ENCODE data around the gene GLYATL1.

The GLYATL1 gene

DNA sequence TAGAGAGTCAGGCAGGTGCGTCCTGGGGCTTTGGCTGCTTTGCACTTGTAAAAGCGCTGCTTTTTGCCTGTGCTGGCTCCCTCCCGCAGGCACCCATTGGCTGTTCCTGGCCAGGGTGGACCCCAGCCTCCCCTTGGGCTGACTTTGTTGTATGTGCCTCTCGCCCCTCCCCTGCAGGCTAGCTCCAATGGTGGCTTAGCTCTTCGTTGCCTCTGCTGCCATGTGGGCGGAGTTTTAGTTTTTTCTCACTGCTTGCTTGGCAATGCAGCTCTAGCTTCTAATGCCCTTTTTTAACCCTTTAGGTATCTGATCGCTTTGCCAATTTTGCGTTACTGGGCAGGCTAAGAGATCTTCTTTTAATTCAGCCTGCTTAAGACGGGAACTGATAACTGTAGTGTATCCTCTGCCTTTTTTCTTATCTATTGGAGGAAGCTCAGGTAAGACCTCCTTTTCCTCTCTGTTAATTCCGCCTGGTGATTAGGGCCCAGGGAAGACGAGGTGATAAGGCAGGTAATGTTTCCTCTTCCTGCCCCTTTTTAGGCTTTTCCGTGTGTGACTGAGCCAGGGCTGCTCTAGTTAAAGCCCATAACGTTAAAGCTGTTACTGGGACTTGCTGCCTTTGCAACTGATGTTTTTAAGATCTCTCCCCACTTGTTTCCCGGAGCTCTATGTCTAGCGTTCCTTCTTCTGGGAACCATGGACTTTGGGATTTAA lies 11.7 kb upstream of the GLYATL1 start:
- DNase-seq = peak; percentile 29

DNA sequence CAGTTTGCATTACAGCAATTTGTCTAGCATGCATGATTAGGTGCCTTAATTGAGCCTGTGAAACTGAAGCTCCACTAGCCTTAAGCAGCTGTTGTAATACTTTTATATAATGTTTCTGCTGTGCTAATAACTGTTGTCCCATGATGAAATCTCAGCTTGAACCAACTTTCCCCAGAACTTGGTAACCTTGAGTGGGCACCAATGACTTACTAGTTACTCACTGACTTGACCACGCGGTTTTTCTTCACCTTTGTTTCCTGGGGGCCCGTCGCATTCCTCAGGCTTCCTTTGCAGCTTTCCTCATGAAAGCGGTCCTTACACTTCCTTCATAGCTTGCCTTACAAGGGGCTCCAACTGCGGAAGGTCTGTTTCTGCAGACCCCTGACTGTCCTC lies 11.2 kb upstream of the GLYATL1 start:
- DNase-seq = no peak

DNA sequence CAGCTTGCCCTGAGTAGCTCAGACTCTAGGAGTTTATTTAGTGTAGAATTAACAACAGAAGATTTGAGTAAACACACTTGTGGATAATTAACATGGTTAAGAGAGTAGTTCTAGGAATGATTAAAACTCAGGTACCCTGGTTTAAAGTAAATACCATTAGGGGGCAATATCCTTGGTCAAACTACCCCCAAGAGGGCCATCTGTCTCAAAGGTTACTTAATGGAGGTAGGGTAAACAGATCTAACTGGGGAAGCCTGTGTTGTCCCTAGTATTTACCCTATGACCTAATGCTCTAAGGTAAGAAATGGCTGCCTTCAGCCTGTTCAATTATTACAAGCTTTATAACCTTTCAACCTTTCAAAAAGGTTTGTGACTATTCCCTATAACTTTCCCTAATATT lies 10.6 kb upstream of the GLYATL1 start:
- no peak for DNase-seq

DNA sequence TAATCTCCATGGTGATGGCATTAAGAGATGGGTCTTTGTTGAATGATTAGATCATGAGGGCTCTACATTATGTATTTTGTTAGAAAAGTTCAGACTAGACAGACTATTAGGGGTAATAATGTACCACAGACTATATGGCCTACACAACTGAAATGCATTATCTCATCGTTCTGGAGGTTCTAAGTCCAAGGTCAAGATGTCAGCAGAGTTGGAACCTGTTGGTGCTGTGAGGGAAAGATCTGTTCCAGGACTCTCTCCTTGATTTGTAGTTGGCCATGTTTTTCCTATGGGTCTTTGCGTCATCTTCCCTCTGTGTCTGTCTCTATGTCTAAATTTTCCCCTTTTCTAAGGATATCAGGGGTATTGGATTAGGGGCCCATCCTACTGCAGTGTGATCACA lies 8.4 kb upstream of the GLYATL1 start:
- DNase-seq = no peak

DNA sequence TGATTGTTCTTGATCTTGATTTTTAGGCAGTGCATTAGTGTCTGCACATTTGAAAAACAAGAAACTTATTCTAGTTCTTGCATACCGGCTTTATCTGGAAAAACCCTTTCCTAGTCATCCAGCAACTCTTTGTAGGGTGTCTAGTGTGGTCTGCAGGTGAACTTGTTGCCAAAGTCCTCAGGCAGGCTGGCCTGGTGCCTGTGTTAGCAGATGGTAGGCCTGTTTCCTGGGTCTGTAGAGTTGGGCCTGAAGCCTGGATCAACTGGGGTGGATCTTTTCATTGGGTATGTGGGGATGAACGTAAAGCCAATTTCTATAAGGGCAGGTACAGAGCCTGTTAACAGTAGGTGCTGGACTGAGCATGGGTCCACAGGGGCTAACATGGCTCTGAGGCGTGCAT lies 5.6 kb upstream of the GLYATL1 start:
- no peak for DNase-seq

DNA sequence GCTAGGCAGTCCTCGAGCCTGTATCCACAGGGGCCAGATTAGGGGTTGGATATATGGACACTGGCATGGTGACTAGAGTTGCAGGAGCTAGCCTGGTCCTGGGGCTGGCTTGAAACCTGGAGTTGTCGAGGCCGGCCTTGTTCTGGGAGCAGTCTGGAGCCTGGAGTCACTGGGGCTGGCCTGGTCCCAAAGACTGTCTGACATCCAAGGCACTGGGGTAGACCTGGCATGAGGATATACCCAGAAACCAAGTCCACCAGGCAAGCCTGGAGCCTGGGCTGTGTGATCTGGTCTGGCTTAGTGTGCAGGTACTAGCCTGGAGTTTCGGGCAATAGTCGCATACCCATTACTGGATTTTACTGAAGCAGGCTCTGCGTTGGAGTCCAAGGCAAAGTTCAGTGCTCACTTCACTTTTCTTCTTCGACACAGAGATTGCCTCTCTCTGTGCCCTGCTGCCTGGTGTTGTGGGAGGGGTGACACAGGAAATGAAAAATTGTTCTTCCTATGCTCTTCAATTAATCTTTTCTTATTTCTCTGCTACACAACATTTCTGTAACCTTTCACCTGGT lies 4.3 kb upstream of the GLYATL1 start:
- no peak for DNase-seq

DNA sequence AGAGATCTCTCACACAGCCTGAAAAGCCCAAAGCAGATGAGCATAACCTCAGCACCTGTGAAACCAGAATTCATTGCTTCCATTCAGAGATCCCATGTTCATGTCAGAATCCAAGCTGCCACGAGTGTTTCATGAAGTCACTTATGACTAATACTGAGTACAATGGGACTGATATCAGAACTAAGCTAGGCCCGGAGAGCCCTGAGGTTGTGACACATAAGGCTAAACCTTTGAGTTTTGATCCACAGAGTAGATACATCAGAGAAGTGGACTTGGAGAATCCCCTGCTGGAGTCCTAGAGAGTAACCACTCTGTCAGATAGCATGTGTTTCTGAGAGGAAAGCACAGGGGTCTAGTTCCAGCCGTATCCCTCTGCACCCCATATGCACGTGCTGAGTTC lies 890 bp upstream of the GLYATL1 start:
- DNase-seq = no peak

DNA sequence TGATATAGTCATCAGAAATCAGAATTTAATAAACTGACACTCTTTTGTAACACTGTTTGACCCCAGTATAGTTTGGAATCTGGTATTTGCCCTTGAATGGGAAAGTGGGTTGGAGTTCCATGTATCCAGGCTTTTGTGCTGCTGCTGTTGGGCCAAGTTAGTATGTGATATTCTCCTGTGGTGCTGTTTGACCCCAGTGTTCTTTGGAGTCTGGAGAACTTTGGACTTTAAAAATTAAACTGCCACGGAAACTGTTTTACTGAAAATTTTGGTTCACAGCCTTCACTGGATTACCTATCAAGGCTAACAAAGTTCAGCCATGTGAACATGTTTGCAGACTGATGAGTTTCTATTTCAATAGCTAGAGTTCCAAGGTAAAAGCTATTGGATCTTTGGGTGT lies 740 bp downstream of the GLYATL1 start:
- DNase-seq = no peak

DNA sequence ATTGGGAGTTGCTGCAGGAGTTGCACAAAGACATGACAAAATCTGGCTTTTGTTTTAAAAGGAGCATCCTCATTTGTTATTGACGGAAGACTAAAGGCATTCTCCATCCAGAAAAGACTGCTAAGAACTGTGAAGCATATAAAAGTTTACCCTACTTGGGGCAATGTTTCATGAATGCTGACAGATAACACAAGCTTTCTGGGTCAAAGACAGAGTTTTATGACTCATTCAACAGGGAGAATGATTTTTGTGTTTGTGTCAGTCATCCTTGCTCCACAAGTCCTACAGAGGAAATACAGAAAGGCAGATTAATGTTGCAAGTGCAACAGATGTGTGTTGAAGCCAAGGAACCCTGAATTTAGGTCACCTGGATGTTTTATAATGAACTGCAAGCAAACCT lies 2.5 kb downstream of the GLYATL1 start:
- no peak for DNase-seq

DNA sequence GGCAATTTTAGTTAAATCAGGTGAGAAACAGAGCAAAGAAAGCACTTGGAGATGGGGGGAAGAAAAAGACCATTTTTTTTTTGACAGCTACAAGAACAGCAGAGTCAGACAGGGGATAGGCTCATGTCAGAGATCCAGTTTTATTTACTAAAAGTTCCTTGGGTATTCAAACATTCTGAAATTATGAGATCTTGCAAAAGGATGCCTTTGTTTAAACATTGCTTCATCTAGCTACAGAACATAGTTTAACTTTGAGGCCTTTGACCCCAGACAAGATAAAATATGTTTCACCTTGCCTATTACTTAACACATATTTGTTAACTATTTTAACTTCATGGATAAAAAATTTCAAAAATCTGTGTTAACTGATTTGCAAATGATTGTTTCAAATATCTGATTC lies 6.4 kb downstream of the GLYATL1 start:
- no peak for DNase-seq

DNA sequence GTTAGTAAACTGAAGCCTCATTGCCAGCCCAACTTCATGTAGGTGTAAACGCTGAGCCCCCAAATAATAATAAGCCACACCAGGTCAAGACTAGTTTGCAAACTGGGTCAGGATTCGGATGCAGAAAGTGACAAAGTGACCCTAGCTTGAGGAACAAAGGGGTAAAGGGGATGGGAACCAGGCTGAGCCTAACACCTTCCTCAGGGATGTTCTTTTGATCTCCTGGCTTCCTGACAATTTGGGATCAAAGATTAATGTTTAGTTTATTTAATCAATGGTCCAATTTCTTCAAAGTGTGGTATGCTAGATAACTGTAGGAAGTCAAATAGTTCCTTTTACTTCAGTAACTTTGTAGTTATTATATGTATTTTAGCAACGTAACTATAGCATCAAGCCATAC lies 9.9 kb downstream of the GLYATL1 start:
- DNase-seq = no peak

DNA sequence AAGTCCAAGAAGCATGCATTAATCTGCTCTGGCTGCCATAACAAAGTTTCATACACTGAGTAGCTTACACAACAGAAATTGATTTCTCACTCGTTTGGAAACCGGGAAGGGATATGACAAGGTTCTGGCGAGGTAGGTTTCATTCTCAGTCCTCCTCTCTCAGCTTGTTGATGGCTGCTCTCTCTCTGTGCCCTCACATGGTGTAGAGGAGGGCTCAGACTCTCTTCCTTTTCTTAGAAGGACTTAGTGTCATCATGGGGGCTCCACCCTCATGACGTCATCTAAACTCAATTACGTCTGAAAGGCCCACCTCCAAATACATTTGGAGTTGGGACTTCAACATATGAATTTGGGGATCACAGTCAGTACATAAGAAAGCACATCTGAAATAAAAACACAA lies 18.6 kb downstream of the GLYATL1 start:
- DNase-seq = no peak

DNA sequence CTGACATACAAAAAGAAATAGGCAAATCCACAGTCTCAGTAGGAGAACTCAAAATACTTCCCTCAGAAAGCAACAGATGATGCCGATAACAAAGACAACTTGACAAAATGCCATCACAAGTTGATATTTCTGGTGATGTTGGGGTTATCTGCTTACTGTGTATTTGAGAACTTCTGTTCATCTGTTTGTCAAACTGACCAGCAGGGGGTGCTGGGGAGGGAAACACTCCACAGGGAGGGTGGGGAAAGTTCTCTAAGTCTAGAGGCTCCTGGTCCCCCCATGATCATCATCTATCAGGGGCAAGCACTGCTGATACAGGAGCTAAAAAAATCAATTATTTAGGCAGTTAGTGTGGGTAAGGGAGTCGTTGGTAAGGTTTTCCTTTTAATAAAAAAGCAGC lies 19.2 kb downstream of the GLYATL1 start:
- DNase-seq = peak; percentile 39

DNA sequence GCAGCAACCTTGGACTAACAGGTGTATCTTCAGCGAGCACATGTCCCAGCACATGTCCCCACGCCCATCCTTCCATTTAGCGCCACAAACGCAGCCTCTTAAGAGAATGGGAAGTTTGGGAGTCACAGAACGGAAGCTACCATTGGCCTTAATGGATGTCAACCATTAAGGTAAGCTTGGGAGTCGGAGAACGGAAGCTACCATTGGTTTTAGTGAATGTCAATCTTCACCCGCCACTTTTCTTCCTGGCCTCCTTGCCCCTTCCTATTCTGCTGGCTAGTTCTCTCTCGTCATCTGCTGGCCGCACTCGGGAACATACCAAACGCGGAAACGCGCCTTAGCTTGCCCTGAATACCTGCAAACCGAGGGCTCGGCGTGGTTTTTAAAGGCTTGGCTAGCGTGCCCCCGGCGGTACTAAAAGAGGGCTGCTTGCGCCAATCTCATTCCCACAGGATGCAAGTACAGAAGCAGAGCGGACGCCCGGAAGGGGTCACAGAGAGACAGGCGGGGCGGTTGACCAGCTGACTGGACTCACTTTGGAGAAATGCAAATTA lies 24.3 kb downstream of the GLYATL1 start:
- DNase-seq = no peak

DNA sequence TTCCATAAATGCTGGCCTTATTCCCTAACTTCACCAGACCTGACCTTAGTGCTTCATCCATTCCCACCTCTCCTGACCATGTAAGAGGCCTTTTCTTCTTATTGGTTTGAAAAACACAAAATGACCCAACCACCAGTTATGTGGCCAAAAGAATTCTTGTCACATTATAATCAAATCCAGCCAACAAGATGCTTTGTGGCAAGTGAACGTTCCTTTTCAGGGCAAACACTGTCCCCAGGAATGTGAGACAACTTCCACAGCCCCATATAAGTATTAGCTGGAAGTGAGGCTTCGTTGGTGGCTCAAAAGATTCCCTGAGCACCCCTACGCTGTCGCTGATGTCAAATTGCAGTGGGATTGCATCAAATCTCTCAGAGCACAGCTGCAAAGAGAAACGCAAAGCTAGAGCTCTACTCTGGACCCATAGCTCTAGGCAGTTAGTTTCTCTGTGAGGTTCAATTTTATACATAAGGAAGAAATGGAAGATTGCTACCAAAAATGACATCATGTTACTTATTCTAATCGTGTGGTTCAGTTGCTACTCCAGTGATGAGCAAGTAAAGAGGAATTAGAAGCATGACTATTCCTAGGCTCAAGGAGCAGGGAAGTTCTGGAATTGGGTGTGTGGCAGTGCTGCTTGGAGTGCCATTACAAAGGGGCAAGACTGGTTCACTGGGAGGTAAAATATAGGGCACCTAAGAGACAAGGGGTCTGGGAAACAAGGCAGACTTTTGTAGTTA lies 26.1 kb downstream of the GLYATL1 start:
- no peak for DNase-seq

DNA sequence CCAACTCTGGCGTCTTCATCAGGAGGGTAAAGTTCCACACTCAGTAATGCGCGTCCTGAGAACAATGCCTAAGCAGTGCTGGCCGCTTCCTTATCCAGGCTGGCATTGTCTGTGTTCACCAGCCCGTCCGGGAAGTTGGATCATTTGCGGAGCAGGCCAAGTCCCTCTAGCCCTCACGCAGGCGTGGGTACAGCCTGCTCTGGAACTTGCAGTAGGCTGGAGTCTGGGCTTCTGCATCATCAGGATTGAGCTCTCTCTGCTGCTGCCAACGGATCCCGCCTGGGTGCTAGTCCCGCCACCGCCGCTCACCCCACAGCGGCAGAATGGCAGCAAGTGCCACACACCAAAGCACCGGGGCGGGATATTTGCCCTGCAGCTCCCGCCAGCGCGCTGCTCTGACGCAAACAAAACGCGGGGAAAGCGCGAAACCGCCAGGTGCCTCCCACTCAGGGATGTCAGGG lies 29.0 kb downstream of the GLYATL1 start:
- DNase-seq = no peak

DNA sequence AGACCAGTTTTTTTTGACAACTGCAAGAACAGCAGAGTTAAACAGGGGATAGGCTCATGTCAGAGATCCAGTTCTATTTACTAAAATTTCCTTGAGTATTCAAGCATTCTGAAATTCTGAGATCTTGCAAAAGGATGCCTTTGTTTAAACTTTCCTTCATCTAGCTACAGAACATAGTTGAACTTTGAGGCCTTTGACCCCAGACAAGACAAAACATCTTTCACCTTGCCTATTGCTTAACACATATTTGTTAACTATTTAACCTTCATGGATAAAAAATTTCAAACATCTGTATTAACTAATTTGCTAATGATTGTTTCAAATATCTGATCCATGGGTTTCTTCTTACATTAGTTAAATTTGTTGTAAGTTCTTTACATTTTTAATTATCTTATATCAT lies 38.2 kb downstream of the GLYATL1 start:
- DNase-seq = no peak

DNA sequence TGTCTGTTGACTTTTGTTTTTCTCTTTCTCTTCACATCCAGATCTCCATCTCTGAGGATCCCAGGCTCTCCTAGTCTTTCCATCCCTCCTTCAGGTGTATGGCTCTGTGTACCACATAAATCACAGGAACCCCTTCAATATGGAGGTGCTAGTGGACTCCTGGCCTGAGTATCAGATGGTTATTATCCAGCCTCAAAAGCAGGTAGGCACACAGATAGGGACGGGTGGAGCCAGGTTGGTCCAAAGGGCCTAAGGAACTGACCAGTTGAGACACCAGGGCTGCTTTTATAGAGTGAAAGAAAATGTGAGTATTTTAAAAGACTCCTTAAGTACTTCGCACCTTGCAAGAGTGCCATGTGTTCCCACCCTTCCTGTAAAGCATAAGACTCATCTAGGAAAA lies 39.9 kb downstream of the GLYATL1 start:
- DNase-seq = no peak

DNA sequence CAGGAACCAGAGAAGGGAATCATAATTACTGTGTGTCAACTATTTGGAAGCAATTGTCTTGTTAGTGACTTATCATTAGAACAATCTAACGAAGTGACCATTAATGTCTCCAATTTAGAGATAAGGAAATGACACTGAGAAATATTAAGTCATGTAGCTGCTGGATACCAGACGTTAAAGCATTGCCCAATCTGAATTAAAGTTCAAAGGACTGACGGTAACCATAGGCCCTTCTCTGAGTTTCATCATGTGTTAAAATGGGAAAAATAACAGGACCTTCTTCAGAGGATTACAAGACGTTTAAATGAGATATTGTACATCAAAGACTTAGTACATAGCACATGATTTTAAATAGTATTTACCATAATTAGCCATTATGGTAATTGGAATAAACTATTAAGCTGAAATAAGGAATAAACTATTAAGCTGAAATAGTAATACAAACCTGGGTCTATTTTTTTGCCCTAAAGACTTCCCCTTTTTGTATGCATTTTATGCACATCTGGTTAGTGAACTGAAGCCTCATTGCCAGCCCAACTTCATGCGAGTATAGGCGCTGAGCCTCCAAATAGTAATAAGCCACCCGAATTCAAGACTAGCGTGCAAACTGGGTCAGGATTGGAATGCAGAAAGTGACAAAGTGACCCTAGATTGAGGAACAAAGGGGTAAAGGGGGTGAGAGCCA lies 41.0 kb downstream of the GLYATL1 start:
- DNase-seq = no peak

DNA sequence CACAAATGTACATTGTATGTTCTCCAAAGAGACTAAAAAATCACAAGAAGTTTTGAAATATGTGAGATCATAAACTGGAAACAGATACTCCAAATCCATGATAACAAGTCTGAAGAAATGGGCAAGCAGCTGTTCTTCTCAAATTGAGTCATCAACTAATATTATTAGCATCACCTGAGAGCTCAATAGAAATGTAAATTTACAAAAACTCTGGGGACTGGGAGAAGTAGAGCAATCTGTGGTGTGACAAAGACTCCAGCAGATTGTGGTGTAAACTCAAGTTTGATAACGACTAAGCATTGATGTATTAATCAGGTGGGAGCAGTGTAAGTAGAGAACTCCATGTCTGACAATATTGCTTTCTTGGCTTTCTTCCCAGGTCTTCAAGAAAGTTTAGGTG lies 53.2 kb downstream of the GLYATL1 start:
- no peak for DNase-seq

DNA sequence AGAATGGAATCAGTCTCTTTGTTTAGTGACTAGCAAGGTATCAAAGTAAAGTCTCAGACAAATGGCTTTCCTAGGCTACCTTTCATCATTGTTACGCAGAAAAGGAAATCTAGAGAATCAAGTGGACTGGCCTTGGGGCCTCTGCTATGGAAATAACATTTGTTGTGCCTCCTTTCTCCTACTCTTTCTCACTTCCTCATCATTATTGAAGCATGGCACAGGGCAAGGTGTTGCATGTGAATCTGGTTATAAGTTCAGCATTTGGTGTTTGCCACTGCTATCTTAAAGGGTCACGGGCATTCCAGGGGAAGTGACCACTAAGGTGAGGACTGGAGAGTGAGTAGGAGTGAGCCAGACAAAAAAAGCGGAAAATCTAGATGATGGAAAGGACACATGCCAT lies 54.9 kb downstream of the GLYATL1 start:
- no peak for DNase-seq

DNA sequence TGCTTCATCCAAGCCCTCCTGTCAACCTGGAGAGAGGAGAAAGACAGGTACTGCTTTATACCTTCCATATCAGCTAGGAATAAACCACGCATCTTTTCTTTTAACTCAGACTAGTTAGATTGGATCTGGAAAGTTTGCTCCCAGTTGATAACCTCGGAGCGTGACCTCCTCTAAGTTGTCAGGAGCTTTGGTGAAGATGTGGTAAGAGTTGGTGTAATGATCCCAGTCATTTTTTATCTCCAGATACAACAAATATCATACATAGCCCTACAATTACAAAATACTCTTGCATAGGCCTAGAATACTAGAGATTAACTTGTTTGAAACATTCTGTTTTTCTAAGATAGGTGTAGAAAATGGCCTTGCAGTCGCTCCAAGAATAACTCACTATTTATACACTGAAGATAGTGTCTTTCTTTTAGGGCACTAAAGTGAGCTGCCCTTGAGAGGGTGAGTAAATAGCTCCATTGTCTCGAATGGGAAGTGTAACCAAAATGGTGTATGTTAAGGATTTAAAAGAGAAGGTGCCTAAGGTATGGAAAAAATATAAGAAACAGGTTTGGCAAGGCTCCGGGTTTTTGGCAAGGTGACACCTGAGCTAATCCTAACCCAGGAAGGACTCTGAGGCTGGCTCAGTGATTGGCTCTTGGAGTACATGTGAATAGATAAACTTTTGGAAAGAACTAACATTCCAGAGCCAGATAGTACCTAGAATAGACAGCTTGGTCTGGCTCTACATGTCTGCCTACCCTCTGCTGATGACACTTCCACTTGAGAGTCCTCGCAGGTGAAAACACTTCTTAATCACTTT lies 59.4 kb downstream of the GLYATL1 start:
- no peak for DNase-seq

DNA sequence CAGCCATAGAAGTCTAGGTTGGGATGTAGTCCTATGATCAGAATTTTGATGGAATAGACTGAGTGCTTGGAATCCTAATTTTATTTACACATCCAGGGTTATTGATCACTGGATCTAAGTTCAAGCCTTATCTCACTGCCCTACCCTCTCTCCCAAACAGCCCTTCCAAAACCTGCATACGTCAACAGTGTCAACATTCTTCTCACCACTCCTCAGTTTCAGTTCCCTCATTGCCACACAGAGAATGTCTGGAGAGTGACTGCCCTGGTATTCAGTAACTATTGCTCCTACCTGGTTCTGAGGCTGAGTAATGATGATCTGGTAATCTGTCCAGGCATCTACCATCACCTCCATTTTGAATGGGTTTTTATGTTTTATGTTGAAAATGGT lies 60.0 kb downstream of the GLYATL1 start:
- no peak for DNase-seq

All from CD4-positive, alpha-beta T cell treated with Interleukin-6 for 4 hours (primary cell).